HG02885 (cell line): ENCODE data around the gene PPP1R12C.

Source experiments
- ATAC-seq: cut with Tn5 transposase; IDR thresholded peaks from one replicate; pipeline ENCODE4 v1.9.1; 2021; ENCODE audit warnings: mild to moderate bottlenecking; ENCODE audit not compliant: unreplicated experiment, poor library complexity

Gene PPP1R12C

GRCh38 chr19:55147545-55148251 is 30.3 kb upstream of the PPP1R12C start:
- no peak for ATAC-seq

DNA sequence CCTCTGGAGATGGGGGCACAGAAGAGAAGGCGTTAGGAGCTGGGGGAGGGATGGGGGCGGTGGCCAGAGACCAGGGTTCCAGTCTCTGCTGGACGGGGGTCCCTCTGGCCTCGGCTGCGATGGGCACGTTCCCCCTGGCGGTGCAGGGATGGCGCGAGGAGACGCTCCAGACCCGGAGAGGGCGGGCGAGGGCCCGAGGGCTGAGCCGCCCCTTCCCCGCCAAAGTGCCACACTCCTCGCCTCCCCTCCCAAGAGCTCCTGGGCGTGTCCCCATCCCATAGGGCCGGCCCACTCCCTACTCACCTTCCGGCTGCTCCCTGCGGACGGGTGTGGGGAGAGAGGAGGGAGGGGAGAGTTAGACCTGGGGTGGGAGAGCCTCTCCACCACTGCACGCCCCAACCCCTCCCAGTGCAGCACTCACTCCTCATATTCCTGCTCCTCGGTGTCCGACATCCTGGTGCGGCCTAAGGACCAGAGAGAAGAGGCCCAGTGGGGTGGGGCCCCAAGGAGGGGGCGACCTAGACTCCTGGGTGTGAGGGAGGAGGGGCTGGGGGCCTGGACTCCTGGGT is 29.4 kb upstream of the PPP1R12C start:
- no peak for ATAC-seq

- ATAC-seq, result no peak
Measured at GRCh38 chr19:55146078-55146704, 28.8 kb upstream of the PPP1R12C start.

DNA sequence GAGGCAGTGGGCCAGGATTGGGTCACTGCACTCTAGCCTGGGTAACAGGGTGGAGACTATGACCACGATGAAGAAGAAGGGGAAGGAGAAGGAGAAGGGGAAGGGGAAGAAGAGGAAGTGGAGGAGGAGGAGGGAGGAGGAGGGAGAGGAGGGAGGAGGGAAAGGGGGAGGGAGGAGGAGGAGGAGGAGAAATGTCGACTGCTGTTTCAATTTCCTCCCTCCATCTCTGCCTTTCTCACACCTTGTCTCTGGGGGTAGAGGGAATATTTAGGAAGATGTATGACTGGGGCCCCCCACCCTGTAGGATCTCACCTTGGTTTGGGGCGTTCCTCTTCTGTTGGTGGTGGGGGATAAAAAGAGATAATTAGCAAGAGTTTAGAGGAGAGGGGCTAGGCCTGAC is 27.8 kb upstream of the PPP1R12C start:
- ATAC-seq, result no peak

- no peak for ATAC-seq
Measured at GRCh38 chr19:55141696-55142095, 24.3 kb upstream of the PPP1R12C start.

GRCh38 chr19:55137915-55138314 is 20.5 kb upstream of the PPP1R12C start:
- no peak for ATAC-seq

DNA sequence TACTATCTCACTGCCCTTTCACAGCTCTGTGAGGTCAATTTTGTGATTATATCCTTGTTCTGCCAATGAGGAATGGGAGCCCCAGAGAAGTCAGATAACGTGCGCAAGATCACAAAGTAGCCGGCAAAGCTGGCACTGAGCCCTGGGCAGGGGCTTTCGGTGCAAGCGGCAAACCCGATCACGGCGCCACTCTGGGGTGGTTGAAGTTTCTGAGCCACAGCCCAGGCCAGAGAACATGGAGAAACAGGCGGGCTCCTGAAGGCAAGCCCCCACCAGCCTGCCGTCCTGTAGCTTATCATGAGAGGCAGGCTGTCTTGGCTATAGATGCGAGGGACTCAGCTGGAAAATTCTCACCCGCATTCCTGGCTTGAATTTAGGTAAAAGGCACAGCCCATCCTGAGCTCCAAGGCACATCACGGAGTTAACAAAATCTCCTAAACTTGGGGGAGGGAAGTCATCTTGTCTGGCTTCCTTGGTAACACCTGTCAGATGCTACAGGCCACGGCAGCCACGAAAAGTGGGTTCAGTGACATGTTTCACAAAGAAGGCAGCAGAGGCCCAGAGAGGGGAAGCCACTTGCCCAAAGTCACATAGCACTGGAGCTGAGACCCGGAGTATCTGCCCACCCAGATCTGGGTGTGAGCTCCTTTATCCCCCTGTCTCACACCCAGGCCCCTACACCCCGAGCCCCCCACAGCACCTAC is 19.1 kb upstream of the PPP1R12C start:
- ATAC-seq, result no peak

DNA sequence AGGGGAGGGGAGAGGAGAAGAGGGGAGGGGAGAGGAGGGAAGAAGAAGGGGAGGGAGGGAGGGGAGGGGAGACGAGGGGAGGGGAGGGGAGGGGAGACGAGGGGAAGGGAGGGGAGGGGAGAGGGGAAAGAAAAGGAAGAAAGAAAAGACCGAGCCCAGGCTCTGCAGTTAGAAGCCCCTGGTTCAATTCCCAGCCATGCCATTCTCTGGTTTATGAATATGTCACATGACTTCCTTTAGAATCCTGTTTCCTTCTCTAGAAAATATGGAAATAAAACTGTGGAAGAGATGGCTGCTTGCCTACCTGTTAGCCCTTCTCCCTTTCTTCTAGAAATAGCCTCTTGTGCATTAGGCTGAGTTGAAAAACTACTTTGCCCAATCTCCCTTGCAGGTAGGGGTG is 17.3 kb upstream of the PPP1R12C start:
- ATAC-seq, result no peak

GRCh38 chr19:55133639-55134444 is 16.4 kb upstream of the PPP1R12C start:
- no peak for ATAC-seq

DNA sequence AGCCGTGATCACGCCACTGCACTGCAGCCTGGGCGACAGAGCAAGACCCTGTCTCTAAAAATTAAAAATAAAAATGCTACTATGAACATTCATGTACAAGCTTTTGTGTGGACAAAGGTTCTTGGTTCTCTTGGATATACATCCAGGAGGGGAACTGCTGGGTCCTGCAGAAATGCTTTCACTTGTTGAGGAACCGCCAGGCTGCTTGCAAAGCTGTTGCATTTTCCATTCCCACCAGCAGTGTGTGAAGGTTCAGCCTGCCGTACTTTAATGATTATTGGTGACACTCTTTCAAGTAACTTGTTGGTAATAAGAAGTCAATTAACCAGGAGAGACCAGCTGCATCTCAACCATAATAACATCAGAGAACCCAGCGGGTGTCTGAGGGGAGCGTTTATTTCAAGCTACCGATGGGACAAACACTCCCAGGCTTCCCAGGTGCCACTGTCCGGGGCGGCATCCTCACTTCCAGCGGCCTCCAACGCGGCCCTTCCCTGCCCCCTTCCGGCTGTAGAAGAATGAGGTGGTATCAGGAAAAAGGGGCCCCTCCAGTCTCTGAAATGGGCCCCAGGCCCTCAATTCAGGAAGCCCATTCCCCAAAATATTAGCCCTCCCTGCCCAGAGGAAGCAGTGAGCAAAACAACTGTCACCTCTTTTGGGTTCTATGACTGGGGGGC is 15.2 kb upstream of the PPP1R12C start:
- no peak for ATAC-seq

GRCh38 chr19:55131421-55131820 is 14.0 kb upstream of the PPP1R12C start:
- ATAC-seq, result no peak

DNA sequence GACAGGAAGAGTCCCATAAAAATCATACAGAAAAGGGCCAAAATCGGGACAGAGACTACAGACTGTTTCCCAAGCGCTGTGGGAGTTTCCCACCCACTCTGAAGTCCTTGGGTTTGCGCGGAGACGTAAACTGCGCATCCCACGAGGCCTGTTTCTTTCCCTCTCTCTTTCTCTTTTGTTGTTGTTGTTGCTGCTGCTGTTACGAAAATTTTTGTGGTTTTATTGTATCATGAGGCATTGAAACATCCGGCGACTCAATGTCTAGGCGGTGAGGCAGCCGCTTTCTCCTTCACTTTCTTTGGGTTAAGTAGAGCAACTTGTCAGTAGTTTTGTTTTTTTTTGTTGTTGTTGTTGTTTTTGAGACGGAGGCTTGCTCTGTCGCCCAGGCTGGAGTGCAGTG is 1.6 kb upstream of the PPP1R12C start:
- no peak for ATAC-seq

DNA sequence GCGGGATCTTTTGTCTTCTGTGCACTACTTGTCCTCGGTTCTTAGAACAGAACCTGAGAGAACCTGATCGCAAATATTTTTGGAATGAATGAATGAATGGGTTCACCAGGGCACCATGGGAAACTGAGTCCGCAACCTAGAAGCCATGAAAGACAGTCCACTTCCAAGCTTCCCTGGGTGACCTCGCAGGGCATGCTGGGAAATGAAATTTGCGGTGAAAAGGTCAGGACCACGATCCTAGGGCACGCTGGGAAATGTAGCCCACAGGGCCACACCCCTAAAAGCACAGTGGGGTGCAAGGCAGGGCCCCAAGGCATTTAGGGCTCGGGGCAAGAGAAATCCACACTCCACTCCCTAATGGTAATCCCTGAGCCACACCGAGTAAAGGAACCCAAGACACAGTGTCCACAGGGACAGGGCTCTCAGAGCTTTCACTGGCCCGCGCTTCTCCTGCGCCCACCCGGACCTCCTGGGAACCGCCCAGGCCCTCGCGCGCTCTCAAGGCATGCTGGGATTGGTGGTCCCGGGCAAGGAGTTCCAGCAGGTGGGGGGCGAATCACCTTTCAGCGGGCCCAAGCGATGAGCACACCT is 1.1 kb upstream of the PPP1R12C start:
- ATAC-seq, result no peak

GRCh38 chr19:55117663-55118391 is 390 bp upstream of the PPP1R12C start:
- ATAC-seq, result peak; percentile 90

- no peak for ATAC-seq
Measured at GRCh38 chr19:55116232-55116858, 1.1 kb downstream of the PPP1R12C start.

- no peak for ATAC-seq
Measured at GRCh38 chr19:55115446-55116065, 1.9 kb downstream of the PPP1R12C start.

- ATAC-seq, result no peak
Measured at GRCh38 chr19:55114566-55115145, 2.8 kb downstream of the PPP1R12C start.
